HG03066 (cell line): ENCODE data around the gene HOXB6.

Experiments used
- ATAC-seq: cut with Tn5 transposase; IDR thresholded peaks from one replicate; pipeline ENCODE4 v1.9.1; 2021; ENCODE audit warnings: low read depth; ENCODE audit not compliant: unreplicated experiment

Gene HOXB6

DNA sequence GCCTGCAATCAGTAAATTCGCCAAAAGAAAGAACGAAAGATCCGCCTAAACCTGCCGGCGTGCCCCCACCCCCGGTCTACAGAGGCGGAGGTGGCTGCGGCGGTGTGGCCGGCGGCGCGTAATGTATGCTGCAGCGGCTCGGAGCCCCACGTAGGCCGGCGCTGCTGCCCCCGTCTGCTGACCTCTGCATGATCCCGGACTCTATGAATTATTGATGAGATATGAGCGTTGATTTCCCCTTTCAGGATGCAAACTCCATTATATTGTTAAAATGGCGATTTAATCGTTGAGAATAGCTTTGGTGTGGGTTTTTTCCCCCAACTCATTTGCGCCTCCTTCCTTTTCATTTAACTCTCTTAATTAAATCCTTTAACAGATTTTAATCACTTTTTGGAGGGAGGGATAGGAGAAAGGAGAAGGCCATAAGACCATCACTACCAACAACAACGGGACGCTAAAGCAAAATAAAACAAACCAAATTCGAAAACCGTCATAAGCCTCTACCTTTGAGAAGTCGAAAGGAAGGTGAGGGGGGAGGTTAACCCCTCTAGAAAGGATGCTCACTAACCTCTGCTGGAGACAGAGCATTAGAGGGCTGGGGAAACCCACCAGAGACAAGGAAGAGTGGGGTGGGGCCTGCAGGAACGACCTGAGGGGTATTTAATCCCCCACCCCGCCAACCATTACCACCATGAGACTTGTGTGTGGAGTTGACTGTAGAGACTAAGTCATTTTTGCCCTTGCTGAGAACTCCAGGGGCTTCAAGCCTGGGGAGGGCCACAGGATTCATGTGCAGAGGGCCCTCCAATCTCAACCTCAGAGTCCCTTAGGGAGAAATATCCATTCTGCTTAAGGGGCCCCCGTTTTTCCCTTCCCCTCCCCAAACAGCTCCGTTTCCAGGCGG lies 18.2 kb downstream of the HOXB6 start:
- no peak for ATAC-seq

DNA sequence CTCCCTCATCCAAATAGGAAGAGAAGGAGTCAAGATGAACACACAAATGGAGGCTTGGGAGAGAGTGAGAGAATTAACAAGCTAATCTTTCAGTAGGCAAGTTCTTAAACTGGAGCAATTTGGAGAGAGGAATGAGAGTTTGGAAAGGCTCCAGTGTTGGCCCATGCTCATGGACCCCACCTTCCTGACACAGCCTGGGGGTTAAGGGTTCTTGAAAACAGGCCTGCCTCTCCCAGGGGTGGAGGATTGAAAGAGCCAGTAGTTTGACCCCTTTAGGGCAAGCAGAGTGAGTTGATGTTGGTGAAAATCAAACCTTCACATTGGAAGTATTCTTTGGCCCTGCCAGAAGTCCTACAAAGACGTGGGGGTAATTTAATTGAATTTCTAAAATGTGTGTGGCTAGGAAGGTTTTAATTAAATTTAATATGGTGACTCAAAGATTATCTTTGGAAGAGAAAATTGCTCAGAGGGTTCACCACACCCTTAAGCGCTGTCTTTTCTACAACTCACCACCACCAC lies 20.5 kb downstream of the HOXB6 start:
- ATAC-seq: no peak

DNA sequence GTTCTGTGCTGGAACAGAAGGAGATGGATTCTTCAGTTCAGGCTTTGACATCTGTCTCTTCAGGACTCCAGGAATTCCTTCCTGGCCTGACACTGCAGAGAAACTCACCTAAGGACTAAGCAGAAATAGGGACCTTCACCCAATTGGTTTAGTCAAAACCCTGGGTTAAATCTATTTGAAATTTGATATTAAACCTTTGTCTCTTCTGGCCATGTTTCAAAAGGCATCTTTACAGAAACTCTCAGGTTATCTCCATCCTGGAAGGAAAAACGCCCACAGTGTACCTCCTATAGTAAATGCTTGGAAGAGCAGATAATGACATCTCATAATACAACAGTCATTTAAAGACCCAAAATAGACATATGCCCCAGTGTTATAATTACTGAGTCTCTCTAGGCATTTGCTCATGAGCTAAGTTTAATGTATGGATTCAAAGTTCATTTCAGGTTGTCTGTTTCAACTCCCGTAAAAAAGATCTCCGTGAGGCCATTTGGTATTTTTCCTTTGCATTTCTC lies 21.0 kb downstream of the HOXB6 start:
- ATAC-seq: no peak

DNA sequence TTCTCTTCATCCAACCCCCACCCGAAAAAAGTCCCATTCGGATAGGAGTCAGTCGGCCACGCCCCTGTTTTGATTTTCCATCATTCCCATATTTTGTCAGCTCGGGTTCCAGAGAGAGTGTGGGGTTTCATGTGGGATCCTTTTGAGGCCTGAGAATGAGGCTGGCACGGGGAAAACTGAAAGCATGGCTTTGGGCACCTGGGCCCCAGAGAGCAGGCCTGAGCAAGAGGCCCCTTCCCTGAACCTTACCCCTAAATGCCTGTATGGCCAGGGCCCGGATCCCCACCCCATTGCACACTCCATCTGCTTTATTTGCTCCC lies 22.1 kb downstream of the HOXB6 start:
- ATAC-seq: no peak

DNA sequence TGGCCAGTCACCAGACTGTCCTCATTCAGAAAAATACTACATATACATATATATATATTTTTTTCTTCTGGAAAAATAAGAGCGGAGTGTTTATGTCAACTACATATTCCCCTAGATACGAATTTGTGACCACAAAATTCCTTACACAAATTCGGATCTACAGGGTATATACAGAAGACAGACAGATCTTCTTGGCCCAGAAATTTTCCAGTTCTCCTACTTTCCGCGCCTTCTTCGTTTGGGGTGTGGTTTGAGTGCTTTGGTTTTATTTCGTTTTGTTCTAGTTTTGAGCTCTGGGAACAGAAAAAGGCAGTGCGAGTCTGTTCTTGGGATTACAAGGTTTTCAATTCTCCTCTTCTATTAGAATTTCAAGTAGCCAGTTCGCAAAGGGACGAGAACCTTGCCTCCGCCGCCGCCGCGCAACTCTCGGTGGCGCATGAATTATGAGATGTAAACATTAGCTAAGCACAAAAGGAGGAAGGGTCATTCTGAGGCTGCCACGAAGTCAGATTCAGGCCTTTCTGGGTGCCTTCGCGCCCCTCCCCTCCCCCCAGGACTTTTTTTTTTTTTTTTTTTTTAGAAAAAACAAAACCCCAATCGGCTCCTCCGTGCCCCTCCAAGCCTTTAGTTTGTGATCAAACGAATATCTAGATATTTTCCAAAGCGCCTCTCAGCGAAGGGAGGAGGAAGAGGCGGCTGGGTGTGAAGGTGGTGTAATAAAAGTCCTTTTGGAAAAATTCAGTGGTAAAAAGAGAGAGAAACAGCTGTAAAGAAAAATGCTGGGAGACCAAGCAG lies 24.8 kb downstream of the HOXB6 start:
- no peak for ATAC-seq

DNA sequence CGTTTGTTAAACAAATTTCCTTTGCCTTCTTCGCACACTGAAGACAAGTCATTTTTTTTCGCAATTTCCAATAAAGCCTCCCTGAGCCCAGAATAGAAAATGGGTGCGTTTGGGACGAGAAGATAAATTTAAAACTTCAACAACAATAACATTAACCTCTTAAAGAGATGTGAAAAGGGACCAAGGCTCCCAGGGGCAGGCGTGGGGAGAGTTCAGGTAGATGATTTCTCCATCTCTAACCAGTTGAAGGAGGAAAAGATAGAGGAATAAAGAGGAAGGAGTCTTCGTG lies 25.4 kb downstream of the HOXB6 start:
- ATAC-seq: no peak

DNA sequence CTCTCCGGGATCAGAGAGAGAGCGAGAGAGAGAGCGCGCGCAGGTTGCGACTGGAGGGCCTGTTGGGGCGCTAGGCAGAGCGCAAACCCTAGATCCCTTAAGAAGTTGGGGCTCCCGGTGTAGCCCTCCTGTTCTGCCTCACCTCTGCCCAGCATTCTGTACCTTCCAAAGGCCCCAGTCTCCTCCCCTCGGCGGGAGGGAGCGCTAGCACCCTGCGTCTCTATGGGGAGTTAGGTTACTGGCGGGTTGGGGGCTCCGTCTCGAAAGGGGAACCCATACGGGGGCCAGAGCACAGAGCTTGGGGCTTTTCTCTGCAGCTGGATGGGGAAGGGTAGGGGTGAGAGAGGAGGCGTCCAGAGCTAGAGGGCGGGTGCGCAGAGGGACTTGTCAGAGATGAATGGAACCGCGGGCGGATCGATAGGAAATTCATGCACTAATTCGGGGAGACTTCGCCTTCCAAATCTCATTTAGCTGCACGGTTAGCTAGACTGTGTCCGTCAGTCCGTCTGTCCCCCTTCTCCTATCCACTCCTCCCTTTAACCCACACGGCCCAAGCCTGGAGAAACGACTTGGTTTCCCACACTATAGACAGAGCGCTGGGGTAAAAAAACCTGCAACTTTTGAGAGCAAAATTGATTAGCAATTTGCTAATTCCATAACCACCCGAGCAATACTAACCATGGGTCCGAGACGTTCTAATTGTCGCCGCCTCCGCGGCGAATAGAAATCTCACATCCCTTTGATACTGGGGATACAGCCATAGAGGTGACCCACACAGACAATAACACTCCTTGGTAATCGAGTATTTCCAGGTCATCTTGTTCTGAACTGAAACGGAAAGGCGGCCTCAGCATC lies 25.9 kb downstream of the HOXB6 start:
- no peak for ATAC-seq

DNA sequence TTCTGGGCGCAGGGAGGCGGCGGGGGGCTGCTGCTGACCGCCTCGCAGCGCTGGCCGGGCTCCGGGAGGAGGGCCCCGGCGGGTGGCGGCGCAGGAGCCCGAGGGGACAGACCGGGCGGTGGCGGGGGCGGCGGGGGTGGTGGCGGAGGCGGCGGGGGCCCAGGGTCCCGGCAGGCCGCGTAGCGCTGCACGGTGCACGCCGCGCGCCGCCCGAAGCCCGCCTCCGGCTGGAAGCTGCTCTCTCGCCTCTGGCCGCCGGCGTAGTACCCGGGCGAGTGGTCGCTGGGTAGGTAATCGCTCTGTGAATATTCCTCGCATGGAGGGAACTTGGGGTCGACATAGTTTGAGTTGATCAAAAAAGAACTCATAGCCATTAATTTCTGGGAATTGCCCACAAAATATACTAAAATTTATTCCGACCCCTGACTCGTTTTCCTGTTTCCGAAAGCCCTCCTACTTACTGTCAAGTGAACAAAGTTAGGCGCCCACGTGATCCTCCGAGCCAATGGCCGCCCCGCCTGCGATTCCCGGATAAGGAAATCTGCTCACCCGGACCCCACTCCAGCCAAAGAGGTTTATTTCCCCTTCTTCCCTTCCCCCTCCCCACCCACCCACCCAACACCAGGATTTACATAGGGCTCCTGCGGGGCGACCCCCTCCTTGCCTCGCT lies 26.7 kb downstream of the HOXB6 start, which contains the start of gene HOXB4:
Gene HOXB4, minus strand, starts transcription at position 405 of the 670 bp plus-strand sequence. Its CDS starts 31 bp downstream, at position 374.
- ATAC-seq: no peak

DNA sequence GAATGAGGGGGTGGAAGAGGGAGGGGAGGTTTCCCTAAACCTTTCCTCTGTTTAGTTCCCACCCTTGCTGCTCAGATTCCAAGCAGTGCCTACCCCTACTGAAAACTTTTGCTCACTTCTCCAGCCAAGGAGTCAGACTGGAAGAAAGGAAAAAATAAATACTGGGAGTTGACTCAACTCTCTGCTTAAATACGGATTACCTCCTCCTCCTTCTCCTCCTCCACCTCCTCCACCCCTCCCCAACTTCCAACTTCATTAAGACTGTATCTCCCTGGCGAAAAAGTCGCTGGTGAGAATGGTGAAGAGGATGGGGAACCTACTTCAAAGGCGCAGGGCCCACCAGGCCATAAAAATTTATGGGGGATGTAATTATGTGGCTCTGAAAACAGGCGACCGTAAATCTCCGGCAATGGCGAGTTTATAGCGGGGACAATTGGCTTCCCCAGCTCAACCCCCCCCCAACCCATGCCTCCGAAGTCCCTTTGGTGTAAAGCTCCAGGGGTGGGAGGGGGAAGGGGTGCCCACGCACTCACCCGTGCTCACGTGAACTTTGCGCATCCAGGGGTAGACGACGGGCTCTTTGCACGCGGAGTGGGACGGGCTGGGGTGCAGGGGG lies 27.3 kb downstream of the HOXB6 start:
- no peak for ATAC-seq

DNA sequence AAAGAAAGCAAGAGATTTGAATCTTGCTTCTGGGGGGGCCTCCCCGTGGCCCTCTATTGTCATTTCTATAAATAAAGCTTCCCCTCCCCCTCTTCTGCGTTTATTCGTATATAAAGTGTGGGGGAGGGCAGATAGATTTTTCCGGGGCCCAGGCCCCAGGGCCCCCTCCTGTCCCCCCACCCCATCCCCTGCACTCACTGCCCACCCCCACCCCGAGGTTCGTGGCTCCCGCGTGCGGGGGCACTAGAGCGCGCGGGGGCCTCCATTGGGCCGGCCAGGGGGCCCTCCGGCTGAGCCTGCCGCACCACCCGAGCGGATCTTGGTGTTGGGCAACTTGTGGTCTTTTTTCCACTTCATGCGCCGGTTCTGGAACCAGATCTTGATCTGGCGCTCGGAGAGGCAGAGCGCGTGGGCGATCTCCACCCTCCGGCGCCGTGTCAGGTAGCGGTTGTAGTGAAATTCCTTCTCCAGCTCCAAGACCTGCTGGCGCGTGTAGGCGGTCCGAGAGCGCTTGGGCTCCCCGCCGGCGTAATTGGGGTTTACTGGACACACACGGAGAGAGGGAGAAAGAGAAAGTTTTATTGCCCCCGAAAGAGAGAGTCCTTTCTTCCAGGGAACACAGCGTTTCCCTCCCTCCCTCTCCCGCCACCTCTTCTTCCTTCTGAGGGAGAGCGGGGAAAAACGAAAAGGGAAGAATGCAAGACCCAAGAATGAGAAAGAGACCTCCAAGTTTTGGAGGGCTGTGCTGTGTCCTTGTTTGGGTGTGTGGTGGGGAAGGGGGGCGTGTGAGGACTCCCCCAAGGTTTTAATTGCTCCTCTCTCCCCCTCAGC lies 28.1 kb downstream of the HOXB6 start:
- no peak for ATAC-seq

DNA sequence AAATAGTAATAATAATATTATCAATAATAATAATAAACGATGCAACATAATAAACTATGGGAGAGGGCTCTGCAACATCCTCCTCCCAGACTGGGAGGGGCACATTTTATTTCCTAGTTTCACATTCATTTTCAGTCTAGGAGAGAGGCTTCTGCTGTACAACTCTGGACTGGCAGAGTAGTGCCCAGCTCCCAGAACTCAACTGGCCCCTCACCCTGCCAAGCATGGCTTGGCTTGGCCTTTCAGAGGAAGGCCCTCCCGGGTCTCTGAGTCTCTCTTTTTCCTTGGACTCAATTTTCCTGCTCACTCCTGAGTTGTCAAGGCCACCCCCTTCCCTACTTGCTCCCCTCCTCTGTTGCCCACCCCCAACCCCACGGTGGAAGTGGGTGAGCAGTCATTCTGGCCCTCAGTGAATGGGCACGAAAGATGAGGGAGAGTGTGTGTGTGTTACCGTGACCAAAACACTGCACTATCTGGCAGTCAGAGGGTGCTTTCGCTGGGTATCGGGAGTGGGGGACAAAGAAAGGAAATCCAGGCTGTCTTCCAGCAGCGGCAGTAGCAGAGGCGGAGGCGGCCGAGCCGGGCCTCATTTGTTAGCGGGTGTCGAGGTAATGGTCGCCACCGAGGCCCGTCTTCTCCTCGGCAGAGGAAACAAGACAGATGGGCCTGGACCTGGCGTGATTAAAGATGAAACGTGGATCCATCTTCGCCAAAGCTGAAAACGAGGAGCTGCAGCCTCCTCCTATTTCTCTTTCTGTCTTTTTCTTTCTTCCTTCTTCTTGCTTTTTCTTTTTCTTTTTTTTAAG lies 28.9 kb downstream of the HOXB6 start:
- ATAC-seq: no peak

DNA sequence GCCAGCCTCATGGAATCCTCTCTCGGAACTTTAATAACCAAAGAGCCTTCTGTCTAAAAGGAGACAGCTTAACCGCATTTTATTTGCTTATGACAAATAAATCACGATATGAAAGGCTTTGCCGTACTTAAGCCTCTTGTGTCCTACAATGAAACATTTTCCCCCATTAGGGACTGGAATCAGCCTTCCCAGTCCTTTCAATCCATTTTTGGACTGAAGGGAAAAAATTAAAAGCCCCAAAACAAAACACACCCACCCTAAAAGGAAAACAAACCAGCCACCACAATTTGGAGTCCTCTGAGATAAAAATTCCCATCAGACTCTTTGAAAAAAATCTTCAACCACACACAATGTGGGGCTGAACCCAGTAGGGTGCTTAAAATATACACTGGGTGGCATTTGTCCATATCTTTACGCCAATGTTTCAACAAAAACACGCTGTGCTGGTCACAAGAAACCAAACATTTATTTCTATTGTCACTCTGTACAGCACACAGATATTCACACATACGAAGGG lies 29.7 kb downstream of the HOXB6 start:
- ATAC-seq: no peak

DNA sequence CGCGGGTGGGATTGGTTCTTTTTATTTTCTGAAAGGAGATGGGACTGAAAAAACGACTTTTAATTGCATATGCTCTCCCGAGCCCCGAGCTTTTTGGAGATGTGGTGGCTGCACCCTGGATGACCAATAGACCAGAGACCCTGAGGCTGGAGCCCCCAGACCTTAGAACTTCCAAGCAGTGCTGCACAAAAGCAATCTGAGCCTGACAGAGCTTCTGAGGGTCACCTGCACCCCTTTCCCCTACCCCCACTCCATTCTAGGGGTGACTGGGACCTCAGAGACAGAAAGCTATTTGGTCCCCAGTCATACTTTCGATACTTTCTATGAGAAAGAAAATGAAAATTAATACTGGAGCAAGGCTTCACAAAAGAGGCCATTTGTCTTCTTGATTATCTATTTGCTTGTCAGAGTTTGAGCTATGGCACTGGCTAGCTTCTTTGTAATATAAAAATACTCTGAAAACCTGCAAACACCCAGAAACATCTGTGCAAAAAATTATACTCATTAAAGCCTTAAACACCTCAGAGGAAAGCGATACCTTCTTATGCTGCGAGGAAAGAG lies 30.2 kb downstream of the HOXB6 start:
- ATAC-seq: no peak

DNA sequence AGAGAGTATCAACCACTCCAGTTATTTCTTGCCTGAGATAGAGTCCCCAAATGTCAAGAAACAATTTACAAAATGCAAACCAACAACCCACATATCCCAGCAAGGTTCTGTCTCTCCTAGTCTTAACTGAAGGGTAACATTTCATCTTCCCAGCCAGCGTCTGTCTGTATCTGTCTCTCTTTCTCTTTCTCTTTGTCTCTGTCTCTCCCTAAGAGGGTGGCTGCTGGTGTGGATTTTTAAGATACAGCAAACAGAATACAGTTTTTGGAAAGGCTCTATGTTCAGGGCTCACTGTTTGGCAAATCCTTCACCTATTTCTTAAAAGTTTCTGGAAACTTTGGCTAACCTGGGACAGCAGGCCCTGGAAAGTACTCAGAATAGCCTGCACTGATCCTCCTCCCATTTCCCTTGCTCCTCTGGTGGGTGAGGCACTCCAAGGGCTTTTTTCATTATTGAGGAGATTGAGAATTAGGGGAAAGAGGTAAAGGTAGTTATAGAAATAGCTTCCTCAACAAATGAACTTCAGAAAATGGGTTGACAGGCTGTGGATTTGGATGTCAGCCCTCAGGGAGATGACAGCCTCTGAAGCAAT lies 32.9 kb downstream of the HOXB6 start:
- no peak for ATAC-seq

DNA sequence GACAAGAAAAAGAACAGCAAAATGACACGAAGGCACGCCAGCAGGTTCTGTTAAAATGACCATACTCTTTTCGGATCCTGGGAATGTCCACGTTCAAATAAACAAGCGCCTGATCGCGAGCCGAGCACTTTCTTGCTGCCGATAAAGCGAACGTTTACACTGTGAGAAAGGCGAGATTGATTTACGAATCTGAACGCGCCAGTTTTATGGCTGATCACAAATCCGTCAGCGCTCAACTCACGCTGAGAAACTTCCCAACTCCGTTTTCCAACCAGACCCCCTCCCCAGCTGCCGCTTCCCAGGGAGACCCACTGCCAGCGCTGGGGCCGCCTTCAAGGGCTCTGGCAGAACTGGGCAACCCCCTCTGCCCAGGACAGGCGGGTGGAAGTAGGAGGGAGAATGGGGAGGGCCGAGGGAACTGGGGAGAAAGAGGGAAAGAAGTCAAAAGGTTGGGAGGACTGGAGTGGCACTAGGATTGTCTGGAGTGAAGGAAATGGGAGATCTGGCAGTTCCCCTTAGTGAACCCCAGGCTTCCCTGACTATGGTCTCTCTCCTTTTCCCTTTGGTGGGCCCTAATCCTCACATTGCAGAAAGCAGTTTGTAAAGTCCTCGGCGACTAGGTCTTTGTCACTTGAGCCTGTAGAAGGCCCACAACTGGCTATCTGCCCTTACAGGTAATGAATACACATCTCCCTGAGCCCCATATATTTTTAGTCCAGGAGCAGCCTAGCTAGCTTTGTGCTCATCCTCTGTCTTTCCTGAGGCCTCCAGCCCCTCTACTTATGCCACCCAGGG lies 33.6 kb downstream of the HOXB6 start:
- ATAC-seq: no peak

DNA sequence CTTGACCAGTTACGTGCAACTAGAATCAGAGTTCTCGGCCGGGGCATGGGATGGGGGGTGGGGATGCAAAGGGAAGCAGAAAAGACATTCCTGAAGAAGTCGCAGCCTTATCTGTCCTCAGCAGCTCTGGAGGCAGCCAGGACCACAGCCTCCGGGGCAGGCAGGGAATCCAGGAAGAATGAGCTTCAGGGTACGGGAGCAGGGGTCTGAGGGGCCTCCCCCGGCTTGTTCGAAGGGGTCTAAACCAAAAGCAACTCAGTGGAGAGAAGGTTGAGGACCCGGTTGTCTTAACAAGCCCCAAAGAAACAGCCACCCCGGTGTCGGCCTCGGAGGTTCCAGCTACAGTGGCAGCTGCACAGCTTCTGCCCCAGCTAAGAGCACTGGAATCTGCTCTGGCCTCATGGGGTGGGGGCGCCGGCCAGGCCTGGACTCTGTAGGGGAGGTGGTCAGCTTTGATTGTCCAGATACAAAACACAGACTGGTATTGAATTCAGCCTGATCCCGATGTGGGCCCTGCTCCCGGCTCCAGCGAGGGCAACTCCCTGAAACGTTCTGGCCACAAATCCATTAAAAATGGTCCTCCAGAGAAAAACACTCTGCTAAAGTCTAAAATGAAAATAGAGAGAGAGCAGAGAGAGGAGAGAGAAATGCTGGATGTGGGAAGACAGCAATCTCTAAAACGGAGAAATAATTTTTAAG lies 34.3 kb downstream of the HOXB6 start:
- no peak for ATAC-seq
